Neural cell (in vitro differentiated cells): ENCODE measurements around the gene ALOXE3. TPM values are rescaled to one million over a fixed set of nuclear protein-coding genes. Genes with fewer than 3 reads are reported as not detected.

Experiments used
- H2AFZ ChIP-seq: fragments of 200-600, 300-800 bp; sonication (generic), shearing (Covaris generic); 2 replicates; pipeline ENCODE4 v1.6.0; 2014; ENCODE audit warnings: low read depth, mild to moderate bottlenecking, antibody characterized with exemption, low read length, moderate library complexity
- H3F3A ChIP-seq: fragments of 200-600 bp; shearing (Covaris generic); 2 replicates; pipeline ENCODE4 v1.6.1; 2016; ENCODE audit warnings: mild to moderate bottlenecking, moderate library complexity, mixed read lengths, antibody characterized with exemption, low read length; ENCODE audit not compliant: insufficient read depth, poor library complexity, severe bottlenecking
- H3K27ac ChIP-seq: fragments of 200-600, 300-800 bp; sonication (generic), shearing (Covaris generic); 2 replicates; pipeline ENCODE4 v1.5.1; 2014; ENCODE audit warnings: mild to moderate bottlenecking, low read length, moderate library complexity
- H3K27me3 ChIP-seq: fragments of 300-800, 200-600 bp; sonication (generic), shearing (Covaris generic); 2 replicates; pipeline ENCODE4 v1.6.0; 2014; ENCODE audit warnings: mild to moderate bottlenecking, low read depth, low read length, moderate library complexity; ENCODE audit not compliant: insufficient read depth
- H3K36me3 ChIP-seq: fragments of 300-800, 200-600 bp; sonication (generic), shearing (Covaris generic); 2 replicates; pipeline ENCODE4 v1.5.1; 2014; ENCODE audit warnings: mild to moderate bottlenecking, antibody characterized with exemption, low read length, moderate library complexity; ENCODE audit not compliant: insufficient read depth
- H3K4me2 ChIP-seq: fragments of 300-800, 200-600 bp; sonication (generic), shearing (Covaris generic); 2 replicates; pipeline ENCODE4 v1.6.0; 2014; ENCODE audit warnings: mild to moderate bottlenecking, low read length
- H3K4me3 ChIP-seq: fragments of 300-800, 200-600 bp; sonication (generic), shearing (Covaris generic); 2 replicates; pipeline ENCODE4 v1.5.1; 2014; ENCODE audit warnings: mild to moderate bottlenecking, low read length, moderate library complexity
- H3K79me2 ChIP-seq: fragments of 200-600 bp; shearing (Covaris generic); replicated peaks from 2 replicates; pipeline ENCODE4 v1.6.0; 2014; ENCODE audit warnings: mild to moderate bottlenecking, low read length, moderate library complexity; ENCODE audit not compliant: insufficient read depth
- H3K9ac ChIP-seq: fragments of 300-800, 200-600 bp; sonication (generic), shearing (Covaris generic); 2 replicates; pipeline ENCODE4 v1.6.1; 2016; ENCODE audit warnings: mild to moderate bottlenecking, low read length, mixed read lengths
- H3K9me2 ChIP-seq: fragments of 200-600 bp; shearing (Covaris generic); 2 replicates; pipeline ENCODE4 v1.6.1; 2016; ENCODE audit warnings: mild to moderate bottlenecking, low read length, mixed read lengths; ENCODE audit not compliant: insufficient read depth
- H3K9me3 ChIP-seq: fragments of 200-600, 300-800 bp; sonication (generic), shearing (Covaris generic); 2 replicates; pipeline ENCODE4 v1.6.1; 2016; ENCODE audit warnings: mild to moderate bottlenecking, mixed run types, low read length, moderate library complexity, mixed read lengths
- H4K20me1 ChIP-seq: fragments of 200-600 bp; shearing (Covaris generic); 2 replicates; pipeline ENCODE4 v1.6.1; 2016; ENCODE audit warnings: mild to moderate bottlenecking, mixed run types; ENCODE audit not compliant: insufficient read depth
- EP300 ChIP-seq: fragments of 450-650 bp; conservative IDR thresholded peaks from 2 replicates; pipeline ENCODE4 v1.6.1; 2014; ENCODE audit warnings: antibody characterized with exemption, mild to moderate bottlenecking, moderate library complexity; ENCODE audit not compliant: poor library complexity, severe bottlenecking
- EZH2 ChIP-seq: fragments of 200-600, 300-800 bp; shearing (Covaris generic), sonication (generic); IDR thresholded peaks from 2 replicates; pipeline ENCODE4 v1.6.1; 2014; ENCODE audit warnings: antibody characterized with exemption, low read length, borderline replicate concordance, mild to moderate bottlenecking; ENCODE audit not compliant: insufficient read depth, poor library complexity, severe bottlenecking
- MXI1 ChIP-seq: fragments of 450-650 bp; conservative IDR thresholded peaks from 2 replicates; pipeline ENCODE4 v1.6.1; 2014; ENCODE audit warnings: antibody characterized with exemption, mild to moderate bottlenecking; ENCODE audit not compliant: poor library complexity, severe bottlenecking
- POLR2AphosphoS5 ChIP-seq: IDR thresholded peaks from 2 replicates; pipeline ENCODE4 v1.6.1; 2012
- RAD21 ChIP-seq: fragments of 450-650 bp; conservative IDR thresholded peaks from 2 replicates; pipeline ENCODE4 v1.6.1; 2014; ENCODE audit warnings: antibody characterized with exemption, mild to moderate bottlenecking, moderate library complexity
- SMC3 ChIP-seq: fragments of 450-650 bp; conservative IDR thresholded peaks from 2 replicates; pipeline ENCODE4 v1.6.1; 2014; ENCODE audit warnings: antibody characterized with exemption, mild to moderate bottlenecking, moderate library complexity; ENCODE audit not compliant: poor library complexity
- TAF1 ChIP-seq: IDR thresholded peaks from 2 replicates; pipeline ENCODE4 v1.6.1; 2012; ENCODE audit warnings: low read depth
- polyA plus RNA-seq: library from polyadenylated mRNA; depleted of rRNA; stranded (reverse); fragments of >200 nt; gene quantifications from 2 replicates; pipeline ENCODE4 v1.2.3, GENCODE V29; 2014
- TF ChIP-seq, protein P1 (sequence below): IDR thresholded peaks from 2 replicates; pipeline ENCODE4 v1.6.1; 2012; ENCODE audit warnings: borderline replicate concordance
- TF ChIP-seq, protein P2 (sequence below): fragments of 450-650 bp; IDR thresholded peaks from 2 replicates; pipeline ENCODE4 v1.5.1; 2014; ENCODE audit warnings: antibody characterized with exemption, mild to moderate bottlenecking, moderate library complexity; ENCODE audit not compliant: poor library complexity, severe bottlenecking

The ALOXE3 gene
- polyA plus RNA-seq, 1 donor from 2014 or later, result 0.77 TPM

DNA sequence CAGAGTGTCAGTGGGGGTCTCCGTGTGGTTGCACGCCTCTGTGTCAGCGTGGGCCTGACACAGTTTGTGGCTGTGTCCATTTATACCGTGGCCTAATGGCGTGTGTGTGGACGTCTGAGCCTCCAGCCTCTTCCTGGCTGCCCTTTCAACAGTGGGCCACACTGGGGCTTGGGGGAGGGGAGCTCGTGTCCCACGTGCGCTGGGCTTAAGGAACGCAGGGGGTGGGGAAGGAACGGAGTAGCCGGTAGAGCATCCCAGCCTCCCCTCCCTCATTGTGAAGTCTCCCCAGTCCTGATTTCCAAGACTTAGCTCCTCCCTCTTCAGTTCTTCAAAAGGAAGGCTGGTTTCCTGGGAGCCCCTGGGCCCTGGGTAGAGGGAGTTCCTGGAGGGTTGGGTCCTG, 15.1 kb upstream of the ALOXE3 start:
- H3K9ac ChIP-seq, result no peak overlapping the region
- no peak overlapping the region for H3K4me2 ChIP-seq
- peaks cover 4% of the 10 kb centered on the region for H3K27me3 ChIP-seq
- H3K79me2 ChIP-seq, result no peaks in the 10 kb centered on the region
- H3K4me3 ChIP-seq, result no peak overlapping the region
- no peak overlapping the region for H2AFZ ChIP-seq
- no peaks in the 10 kb centered on the region for H3K36me3 ChIP-seq
- H3K27ac ChIP-seq, result no peak overlapping the region
- no peaks in the 10 kb centered on the region for H4K20me1 ChIP-seq
- TF ChIP-seq RAD21 (no peak), EP300 (no peak), POLR2AphosphoS5 (no peak), TAF1 (no peak), SMC3 (no peak), EZH2 (no peak)
- TF ChIP-seq, protein P1, sequence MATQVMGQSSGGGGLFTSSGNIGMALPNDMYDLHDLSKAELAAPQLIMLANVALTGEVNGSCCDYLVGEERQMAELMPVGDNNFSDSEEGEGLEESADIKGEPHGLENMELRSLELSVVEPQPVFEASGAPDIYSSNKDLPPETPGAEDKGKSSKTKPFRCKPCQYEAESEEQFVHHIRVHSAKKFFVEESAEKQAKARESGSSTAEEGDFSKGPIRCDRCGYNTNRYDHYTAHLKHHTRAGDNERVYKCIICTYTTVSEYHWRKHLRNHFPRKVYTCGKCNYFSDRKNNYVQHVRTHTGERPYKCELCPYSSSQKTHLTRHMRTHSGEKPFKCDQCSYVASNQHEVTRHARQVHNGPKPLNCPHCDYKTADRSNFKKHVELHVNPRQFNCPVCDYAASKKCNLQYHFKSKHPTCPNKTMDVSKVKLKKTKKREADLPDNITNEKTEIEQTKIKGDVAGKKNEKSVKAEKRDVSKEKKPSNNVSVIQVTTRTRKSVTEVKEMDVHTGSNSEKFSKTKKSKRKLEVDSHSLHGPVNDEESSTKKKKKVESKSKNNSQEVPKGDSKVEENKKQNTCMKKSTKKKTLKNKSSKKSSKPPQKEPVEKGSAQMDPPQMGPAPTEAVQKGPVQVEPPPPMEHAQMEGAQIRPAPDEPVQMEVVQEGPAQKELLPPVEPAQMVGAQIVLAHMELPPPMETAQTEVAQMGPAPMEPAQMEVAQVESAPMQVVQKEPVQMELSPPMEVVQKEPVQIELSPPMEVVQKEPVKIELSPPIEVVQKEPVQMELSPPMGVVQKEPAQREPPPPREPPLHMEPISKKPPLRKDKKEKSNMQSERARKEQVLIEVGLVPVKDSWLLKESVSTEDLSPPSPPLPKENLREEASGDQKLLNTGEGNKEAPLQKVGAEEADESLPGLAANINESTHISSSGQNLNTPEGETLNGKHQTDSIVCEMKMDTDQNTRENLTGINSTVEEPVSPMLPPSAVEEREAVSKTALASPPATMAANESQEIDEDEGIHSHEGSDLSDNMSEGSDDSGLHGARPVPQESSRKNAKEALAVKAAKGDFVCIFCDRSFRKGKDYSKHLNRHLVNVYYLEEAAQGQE, result no peak
- TF ChIP-seq, protein P2, sequence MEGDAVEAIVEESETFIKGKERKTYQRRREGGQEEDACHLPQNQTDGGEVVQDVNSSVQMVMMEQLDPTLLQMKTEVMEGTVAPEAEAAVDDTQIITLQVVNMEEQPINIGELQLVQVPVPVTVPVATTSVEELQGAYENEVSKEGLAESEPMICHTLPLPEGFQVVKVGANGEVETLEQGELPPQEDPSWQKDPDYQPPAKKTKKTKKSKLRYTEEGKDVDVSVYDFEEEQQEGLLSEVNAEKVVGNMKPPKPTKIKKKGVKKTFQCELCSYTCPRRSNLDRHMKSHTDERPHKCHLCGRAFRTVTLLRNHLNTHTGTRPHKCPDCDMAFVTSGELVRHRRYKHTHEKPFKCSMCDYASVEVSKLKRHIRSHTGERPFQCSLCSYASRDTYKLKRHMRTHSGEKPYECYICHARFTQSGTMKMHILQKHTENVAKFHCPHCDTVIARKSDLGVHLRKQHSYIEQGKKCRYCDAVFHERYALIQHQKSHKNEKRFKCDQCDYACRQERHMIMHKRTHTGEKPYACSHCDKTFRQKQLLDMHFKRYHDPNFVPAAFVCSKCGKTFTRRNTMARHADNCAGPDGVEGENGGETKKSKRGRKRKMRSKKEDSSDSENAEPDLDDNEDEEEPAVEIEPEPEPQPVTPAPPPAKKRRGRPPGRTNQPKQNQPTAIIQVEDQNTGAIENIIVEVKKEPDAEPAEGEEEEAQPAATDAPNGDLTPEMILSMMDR, result no peak
- H3F3A ChIP-seq, result peaks cover 8% of the 10 kb centered on the region
- H3K9me3 ChIP-seq, result no peaks in the 10 kb centered on the region
- H3K9me2 ChIP-seq, result no peaks in the 10 kb centered on the region

DNA sequence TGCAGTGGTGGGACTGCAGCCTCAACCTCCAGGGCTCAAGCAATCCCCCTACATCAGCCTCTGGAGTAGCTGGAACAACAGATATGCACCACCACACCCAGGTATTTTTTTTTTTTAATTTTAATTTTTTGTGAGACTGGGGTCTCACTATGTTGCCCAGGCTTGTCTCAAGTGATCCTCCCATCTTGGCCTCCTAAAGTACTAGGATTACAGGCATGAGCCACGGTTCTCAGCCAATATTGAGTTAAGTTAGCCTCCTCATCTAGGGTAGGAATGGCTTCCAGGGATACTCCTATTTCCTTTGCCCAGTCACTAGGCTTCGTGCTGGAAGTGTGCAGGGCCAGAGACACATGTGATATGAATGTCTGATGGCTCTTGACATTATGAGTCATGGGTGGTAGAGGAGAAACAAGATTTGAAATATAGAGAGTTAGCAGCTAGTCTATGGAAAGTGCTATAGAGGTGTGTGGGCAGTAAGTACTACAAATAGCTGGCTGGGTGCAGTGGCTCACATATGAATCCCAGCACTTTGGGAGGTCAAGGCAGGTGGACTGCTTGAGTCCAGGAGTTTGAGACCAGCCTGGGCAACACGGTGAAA, 13.6 kb upstream of the ALOXE3 start:
- Histone ChIP-seq H2AFZ (no peak overlapping the region), H3K4me3 (no peak overlapping the region), H3K9ac (no peak overlapping the region), H3F3A (no peaks in the 10 kb centered on the region), H4K20me1 (no peaks in the 10 kb centered on the region), H3K79me2 (no peaks in the 10 kb centered on the region), H3K9me3 (no peaks in the 10 kb centered on the region), H3K9me2 (no peaks in the 10 kb centered on the region), H3K36me3 (no peaks in the 10 kb centered on the region), H3K27ac (no peak overlapping the region), H3K4me2 (no peak overlapping the region), H3K27me3 (peaks cover 4% of the 10 kb centered on the region)
- TF ChIP-seq TAF1, result no peak
- no peak for TF ChIP-seq RAD21
- no peak for TF ChIP-seq POLR2AphosphoS5
- TF ChIP-seq, protein P2, result no peak
- no peak for TF ChIP-seq MXI1
- TF ChIP-seq EZH2, result no peak
- TF ChIP-seq, protein P1, result no peak
- no peak for TF ChIP-seq EP300
